ENCODE measurements around the gene USP48. TPM values are rescaled to one million over a fixed set of nuclear protein-coding genes. Genes with fewer than 3 reads are reported as not detected.

The USP48 gene
- total RNA-seq, 2 donors from 2014 or later: 47.1 to 51.3 TPM

DNA sequence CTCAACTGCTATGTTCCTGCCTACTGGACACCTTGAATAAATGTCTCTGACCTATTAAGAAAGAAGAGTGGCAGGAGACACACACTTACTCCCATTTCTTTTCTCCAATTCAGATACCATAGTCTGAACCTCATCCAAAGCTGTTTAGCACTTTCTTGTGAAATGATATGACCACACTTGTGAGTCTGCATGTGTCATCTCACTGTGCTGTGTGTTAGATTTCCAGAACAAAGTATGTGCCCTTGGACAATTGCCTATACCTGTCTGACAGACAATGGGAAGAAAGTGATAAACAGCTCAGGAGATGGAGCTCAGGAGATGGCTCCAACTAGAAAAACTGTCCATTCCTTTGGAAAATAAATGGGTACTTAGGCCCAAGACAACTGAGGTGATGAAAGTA is 48.4 kb downstream of the USP48 start:
- H3K4me1 ChIP-seq: no peaks in the 10 kb centered on the region
- DNase-seq: no peak
- no peaks in the 10 kb centered on the region for H3K27me3 ChIP-seq
- H3K36me3 ChIP-seq: peaks cover 5% of the 10 kb centered on the region
- H3K9me3 ChIP-seq: no peaks in the 10 kb centered on the region
- intact Hi-C loops (cut with DNase I): no loop called here
- TF ChIP-seq, protein P1, sequence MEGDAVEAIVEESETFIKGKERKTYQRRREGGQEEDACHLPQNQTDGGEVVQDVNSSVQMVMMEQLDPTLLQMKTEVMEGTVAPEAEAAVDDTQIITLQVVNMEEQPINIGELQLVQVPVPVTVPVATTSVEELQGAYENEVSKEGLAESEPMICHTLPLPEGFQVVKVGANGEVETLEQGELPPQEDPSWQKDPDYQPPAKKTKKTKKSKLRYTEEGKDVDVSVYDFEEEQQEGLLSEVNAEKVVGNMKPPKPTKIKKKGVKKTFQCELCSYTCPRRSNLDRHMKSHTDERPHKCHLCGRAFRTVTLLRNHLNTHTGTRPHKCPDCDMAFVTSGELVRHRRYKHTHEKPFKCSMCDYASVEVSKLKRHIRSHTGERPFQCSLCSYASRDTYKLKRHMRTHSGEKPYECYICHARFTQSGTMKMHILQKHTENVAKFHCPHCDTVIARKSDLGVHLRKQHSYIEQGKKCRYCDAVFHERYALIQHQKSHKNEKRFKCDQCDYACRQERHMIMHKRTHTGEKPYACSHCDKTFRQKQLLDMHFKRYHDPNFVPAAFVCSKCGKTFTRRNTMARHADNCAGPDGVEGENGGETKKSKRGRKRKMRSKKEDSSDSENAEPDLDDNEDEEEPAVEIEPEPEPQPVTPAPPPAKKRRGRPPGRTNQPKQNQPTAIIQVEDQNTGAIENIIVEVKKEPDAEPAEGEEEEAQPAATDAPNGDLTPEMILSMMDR (IDR thresholded peaks at IDR 0.05): no peak
- no peak overlapping the region for H3K9ac ChIP-seq (ENCODE audit: low read depth in 2 of 2, low read length in 2 of 2)
- no peak overlapping the region for H3K27ac ChIP-seq
- no peak overlapping the region for H3K4me3 ChIP-seq

DNA sequence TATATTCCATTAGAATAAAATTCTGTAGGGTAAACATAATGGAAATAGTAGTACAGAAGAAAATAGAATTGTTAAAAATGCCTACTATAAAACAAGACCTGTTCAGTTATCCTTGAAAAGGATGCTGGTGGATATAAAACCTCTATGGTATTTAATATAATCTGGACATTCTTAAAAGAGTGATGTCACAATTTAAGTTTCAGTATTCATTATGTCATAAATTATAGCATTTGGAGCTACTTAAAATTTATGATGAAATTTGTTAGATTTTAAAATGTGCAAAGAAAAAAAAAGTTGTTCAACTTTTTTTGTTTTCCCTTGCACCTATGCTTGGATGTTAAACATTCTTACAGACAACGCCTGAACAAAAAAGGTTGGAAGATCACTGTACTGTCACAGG is 50.3 kb downstream of the USP48 start:
- Histone ChIP-seq H3K27ac (no peak overlapping the region), H3K4me1 (no peaks in the 10 kb centered on the region), H3K36me3 (peaks cover 12% of the 10 kb centered on the region), H3K9ac (ENCODE audit: low read depth in 2 of 2, low read length in 2 of 2) (no peak overlapping the region), H3K9me3 (no peaks in the 10 kb centered on the region), H3K27me3 (no peaks in the 10 kb centered on the region), H3K4me3 (no peak overlapping the region)
- TF ChIP-seq, protein P1 (IDR thresholded peaks at IDR 0.05): no peak
- no peak for DNase-seq
- intact Hi-C loops (cut with DNase I): no loop called here

DNA sequence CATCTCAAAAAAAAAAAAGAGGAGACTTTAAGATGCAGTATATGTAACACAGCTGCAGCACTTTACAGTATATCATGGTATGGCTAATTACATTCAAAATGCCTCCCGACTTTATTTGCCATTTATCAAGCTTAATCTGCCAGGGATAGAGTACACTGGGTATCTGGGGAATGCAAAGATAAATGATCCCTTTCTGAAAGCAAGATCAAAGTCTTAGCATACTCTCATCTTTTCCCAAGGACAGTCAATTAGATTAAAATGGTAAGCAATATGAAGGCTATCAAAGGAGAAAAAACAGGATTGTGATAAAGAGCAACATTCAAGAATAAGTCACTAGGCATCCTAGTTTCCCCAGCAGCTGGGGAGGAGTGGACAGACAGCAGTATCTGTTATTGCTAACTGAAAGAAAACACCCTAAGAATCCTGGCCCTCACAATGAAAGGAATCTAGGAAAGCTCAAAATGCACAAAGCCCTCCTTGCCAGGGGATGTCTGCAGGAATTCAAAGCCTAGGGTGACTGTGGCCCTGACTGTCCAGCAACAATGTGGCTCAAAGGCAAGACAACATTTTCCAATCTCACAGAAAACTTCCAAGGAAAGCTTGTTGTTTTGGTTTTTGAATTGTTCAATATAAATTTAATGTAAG is 57.1 kb downstream of the USP48 start:
- no peak overlapping the region for H3K9ac ChIP-seq (ENCODE audit: low read depth in 2 of 2, low read length in 2 of 2)
- no peak overlapping the region for H3K4me3 ChIP-seq
- intact Hi-C loops (cut with DNase I): no loop called here
- H3K36me3 ChIP-seq: peaks cover 9% of the 10 kb centered on the region
- H3K27ac ChIP-seq: no peak overlapping the region
- no peaks in the 10 kb centered on the region for H3K27me3 ChIP-seq
- no peak for DNase-seq
- H3K4me1 ChIP-seq: no peaks in the 10 kb centered on the region
- H3K9me3 ChIP-seq: no peaks in the 10 kb centered on the region
- TF ChIP-seq, protein P1 (IDR thresholded peaks at IDR 0.05): no peak

DNA sequence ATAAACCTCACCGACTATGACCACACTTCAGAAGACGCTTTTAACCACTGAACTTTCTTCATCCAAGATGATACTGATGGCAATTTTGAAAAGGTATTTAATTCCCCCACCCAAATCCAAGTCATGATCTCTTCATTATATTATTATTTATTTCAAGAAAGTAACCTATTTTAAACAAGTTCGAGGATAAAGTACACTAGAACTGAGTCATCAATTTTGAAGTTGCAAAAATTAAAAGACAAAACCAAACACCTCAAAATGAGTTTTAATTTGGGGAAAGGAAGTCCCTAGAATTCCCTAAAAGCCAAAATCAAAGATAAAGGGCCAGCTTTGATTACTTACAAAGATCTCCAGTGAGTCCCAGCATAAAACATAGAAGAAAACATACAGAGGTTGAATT is 58.4 kb downstream of the USP48 start:
- no peak overlapping the region for H3K9ac ChIP-seq (ENCODE audit: low read depth in 2 of 2, low read length in 2 of 2)
- peaks cover 19% of the 10 kb centered on the region for H3K36me3 ChIP-seq
- no peak for DNase-seq
- no peaks in the 10 kb centered on the region for H3K9me3 ChIP-seq
- TF ChIP-seq, protein P1 (IDR thresholded peaks at IDR 0.05): no peak
- H3K4me1 ChIP-seq: no peaks in the 10 kb centered on the region
- intact Hi-C loops (cut with DNase I): no loop called here
- H3K4me3 ChIP-seq: no peak overlapping the region
- H3K27ac ChIP-seq: no peak overlapping the region
- H3K27me3 ChIP-seq: no peaks in the 10 kb centered on the region

DNA sequence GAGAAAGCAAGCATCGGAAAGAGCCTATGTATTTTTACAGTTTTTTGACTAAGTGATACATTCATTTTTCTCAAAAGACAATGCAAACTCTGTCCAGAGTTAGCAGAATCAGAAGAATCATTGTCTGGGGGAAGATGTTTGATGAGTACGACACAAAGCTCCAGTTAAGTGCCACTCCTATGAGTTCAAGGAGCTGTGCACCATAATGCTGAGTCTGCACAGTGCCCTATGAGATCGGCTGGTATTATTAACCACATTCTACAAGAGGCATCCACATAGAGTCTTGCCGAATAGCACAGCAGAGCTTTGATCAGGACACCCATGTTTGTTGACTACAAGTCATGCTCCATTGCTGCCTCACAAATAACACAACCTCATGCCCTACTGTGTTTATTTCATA is 58.9 kb downstream of the USP48 start:
- no peaks in the 10 kb centered on the region for H3K9me3 ChIP-seq
- H3K27me3 ChIP-seq: no peaks in the 10 kb centered on the region
- H3K4me3 ChIP-seq: no peak overlapping the region
- TF ChIP-seq, protein P1 (IDR thresholded peaks at IDR 0.05): no peak
- intact Hi-C loops (cut with DNase I): no loop called here
- H3K9ac ChIP-seq (ENCODE audit: low read depth in 2 of 2, low read length in 2 of 2): no peak overlapping the region
- no peaks in the 10 kb centered on the region for H3K4me1 ChIP-seq
- DNase-seq: no peak
- H3K36me3 ChIP-seq: peaks cover 19% of the 10 kb centered on the region
- H3K27ac ChIP-seq: no peak overlapping the region
